Measurements from ENCODE around the gene IDUA.
A peak's percentile ranks its signal among the peaks of the same experiment; 100 is the strongest.

IDUA gene

GRCh38 chr4:988726-989721, 2.2 kb downstream of the IDUA start:
- no peak for DNase-seq

DNA sequence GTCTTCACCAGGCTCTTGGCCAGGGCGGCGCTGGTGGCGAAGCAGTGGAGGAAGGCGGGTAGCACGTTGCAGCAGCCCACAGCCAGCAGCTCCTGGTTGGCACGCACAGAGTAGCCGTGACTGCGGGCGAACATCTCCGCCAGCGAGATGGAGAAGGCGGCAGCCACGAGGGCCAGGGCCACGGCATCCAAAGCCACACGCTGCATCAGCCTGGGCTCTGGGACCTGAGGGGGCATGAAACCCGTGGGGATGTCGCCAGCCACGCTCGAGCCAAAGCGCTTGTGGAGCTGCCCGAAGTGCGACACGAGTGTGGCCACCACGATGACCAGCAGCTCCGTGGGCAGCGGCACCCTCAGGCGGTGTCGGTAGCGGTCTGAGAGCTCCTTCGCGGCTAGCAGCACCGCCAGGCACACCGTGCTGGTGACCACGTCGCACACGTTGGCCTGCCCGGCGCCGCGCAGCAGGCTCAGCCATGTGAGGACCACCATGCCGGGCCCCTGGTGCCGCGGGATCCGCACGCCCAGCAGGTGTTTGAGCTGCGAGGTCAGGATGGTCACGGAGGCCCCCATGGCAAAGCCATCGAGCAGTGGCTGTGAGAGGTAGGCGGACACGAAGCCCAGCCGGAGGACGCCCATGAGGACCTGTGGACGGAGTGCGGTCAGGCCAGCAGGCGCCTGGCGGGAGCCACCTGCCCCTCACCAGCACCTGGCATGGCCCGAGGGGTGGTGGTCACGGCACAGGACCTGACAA, 3.1 kb downstream of the IDUA start:
- no peak for DNase-seq

GRCh38 chr4:990746-991367, 4.0 kb downstream of the IDUA start:
- DNase-seq, result no peak

GRCh38 chr4:991451-992296, 4.8 kb downstream of the IDUA start:
- no peak for DNase-seq

GRCh38 chr4:992297-993110, 5.7 kb downstream of the IDUA start:
- DNase-seq, result no peak

GRCh38 chr4:993111-994029, 6.5 kb downstream of the IDUA start, which contains the start of gene SLC26A1:
Gene SLC26A1, minus strand, starts transcription at chr4:993404. Its CDS starts 1,701 bp downstream, at chr4:991703.
- DNase-seq, result no peak

DNA sequence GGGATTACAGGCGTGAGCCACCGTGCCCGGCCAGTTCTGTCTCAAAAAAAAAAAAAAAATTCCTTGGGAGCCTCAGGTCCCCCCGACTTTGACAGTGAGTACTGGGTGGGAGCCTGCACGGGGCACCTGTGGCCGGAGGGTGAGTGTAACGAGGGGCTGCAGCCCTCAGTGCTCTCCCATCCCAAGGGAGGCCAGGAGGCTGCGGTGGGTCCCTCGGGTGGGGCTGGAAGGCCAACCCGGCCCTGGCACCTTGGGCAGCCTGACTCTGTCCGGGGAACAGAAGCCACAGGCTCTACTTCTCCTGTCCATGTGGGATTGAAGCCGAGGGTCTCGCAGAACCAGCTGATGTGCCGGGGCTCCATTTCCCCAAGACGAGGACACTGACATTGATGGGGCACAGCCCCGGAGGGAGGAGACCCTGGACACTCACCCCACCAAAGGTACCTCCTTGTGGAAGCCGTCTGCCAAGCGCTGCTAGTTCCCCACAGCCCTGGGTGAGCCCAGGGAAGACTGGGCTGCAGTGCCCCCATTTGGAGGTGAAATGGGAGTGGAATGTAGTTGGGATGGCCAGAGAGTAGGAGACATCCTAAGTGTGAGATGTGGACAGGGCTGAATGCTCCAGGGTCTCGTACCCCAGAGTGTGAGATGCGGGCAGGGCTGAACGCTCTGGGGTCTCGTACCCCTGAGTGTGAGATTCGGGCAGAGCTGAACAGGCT, 8.6 kb downstream of the IDUA start:
- DNase-seq, result no peak

GRCh38 chr4:996030-996996, 9.5 kb downstream of the IDUA start:
- no peak for DNase-seq

GRCh38 chr4:996997-997374, 10.1 kb downstream of the IDUA start:
- DNase-seq, result no peak

GRCh38 chr4:997375-998071, 10.7 kb downstream of the IDUA start:
- DNase-seq, result no peak

- no peak for DNase-seq
These were observed 11.3 kb downstream of the IDUA start for GRCh38 chr4:998096-998691.

- DNase-seq, result peak in 1 of 2 experiments; percentile 19
These were observed 12.5 kb downstream of the IDUA start for GRCh38 chr4:999240-999863.

- no peak for DNase-seq
These were observed 13.1 kb downstream of the IDUA start for GRCh38 chr4:999882-1000425.

- DNase-seq, result no peak
These were observed 13.9 kb downstream of the IDUA start for GRCh38 chr4:1000686-1001260.

- no peak for DNase-seq
These were observed 14.8 kb downstream of the IDUA start for GRCh38 chr4:1001561-1002130.

DNA sequence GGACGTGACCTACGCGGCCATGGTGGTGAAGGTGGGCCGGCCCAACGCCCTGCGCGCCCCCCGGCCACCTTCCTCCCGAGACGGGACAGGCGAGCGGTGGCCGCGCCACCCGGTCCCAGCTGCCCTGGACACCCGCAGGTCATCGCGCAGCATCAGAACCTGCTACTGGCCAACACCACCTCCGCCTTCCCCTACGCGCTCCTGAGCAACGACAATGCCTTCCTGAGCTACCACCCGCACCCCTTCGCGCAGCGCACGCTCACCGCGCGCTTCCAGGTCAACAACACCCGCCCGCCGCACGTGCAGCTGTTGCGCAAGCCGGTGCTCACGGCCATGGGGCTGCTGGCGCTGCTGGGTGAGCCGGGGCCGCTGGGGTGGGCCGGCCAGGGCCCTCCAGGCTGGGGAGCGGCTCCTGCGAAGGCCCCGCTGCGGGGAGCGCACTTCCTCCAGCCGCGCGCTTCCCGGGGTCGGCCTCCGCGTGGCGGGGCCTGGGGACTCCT, 15.3 kb downstream of the IDUA start:
- DNase-seq, result no peak

All from cerebellar nuclear complex (tissue), 1 donor.